ENCODE results near the gene PODXL. TPM values are rescaled to one million over a fixed set of nuclear protein-coding genes. Genes with fewer than 3 reads are reported as not detected.

PODXL gene
- total and polyA plus RNA-seq, 2 donors (not counting 3 experiments of a cell fraction or from before 2014, with no cell fraction given): 86.4 to 156 TPM

DNA sequence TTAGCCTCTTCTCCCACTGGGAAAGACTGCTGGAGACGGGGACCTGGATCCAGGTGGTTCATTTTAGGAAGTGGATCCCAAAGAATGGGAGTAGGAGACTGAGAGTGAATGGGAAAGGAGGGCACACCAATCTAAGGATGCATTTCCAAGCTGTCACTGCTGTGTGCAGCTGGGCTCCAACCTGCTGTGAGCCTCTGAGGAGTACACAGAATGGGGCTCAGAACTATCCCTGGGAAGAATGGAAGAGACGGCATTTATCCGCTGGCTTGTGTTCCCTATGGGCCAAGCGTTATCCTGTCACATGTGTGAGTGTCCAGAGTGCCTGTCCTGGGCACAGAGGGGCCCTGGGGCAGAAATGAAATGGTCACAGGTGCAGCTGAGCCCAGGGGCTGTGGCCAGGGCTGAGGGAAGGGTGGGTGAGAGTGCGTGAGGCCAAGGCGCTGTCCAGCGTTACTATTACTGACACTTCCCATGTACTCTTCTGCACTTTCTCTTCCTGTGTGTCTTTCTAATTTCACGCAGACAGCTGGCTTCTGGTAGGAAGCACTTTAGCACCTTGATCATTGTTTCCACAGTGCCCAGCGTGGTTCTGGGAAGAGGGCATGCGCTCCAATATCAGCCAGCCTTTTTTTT, 35.4 kb upstream of the PODXL start:
- H3K9ac ChIP-seq (replicated peaks; ENCODE audit: extremely low read depth, insufficient read depth, low read length): no peak overlapping the region
- FAIRE-seq: no peak
- no peaks in the 10 kb centered on the region for H4K20me1 ChIP-seq (replicated peaks; ENCODE audit: control insufficient read depth, extremely low read depth, insufficient read depth, low read length)
- H3K9me1 ChIP-seq (replicated peaks; ENCODE audit: control insufficient read depth, extremely low read depth, insufficient read depth, low read length): no peaks in the 10 kb centered on the region
- DNase-seq (ENCODE audit: low read depth, low spot score): no peak
- ChIA-PET CTCF (interaction anchor here (1.3 kb wide), 1 partner anchor 63 kb away, joined by 4 read pairs; no protein-coding TSS in a partner anchor), POLR2A (no interaction called here)
- dilution Hi-C loops (cut with MboI; ENCODE audit: extremely low pct_ligation_motif_present, low sequenced_read_pairs): no loop called here
- TF ChIP-seq POLR2AphosphoS5 (IDR thresholded peaks at IDR 0.05; ENCODE audit: insufficient read depth, low read depth, low read length): no peak
- H3K4me2 ChIP-seq (ENCODE audit: insufficient read depth, low read length): no peak overlapping the region
- H3K4me3 ChIP-seq (replicated peaks in 1 of 3; ENCODE audit: insufficient read depth in 1 of 3, low read depth in 1 of 3, low read length in 3 of 3): no peak overlapping the region
- no peak overlapping the region for H2AFZ ChIP-seq (ENCODE audit: low read depth, low read length)
- no peaks in the 10 kb centered on the region for H3K4me1 ChIP-seq (ENCODE audit: control insufficient read depth, extremely low read depth, insufficient read depth, low read length)
- no peaks in the 10 kb centered on the region for H3K9me3 ChIP-seq (replicated peaks; ENCODE audit: control insufficient read depth, insufficient read depth, low read length)
- intact Hi-C loops (cut with micrococcal nuclease): no loop called here
- H3K27me3 ChIP-seq (ENCODE audit: control insufficient read depth in 2 of 2, insufficient read depth in 2 of 2, low read length in 2 of 2): peaks cover 0 to 2% of the 10 kb centered on the region in 2 experiments
- no peaks in the 10 kb centered on the region for H3K36me3 ChIP-seq (ENCODE audit: control insufficient read depth in 2 of 2, extremely low read depth in 1 of 2, insufficient read depth in 2 of 2, low read length in 2 of 2)
- no peak overlapping the region for H3K27ac ChIP-seq (ENCODE audit: insufficient read depth, low read depth, low read length)
- no TSS peak for BruUV-seq (replicated peaks)
- no peaks in the 10 kb centered on the region for H3K79me2 ChIP-seq (ENCODE audit: control insufficient read depth, insufficient read depth, low read length)

- DNase-seq (ENCODE audit: low read depth, low spot score): no peak
- Histone ChIP-seq H3K9ac (replicated peaks; ENCODE audit: extremely low read depth, insufficient read depth, low read length) (no peak overlapping the region), H3K4me1 (ENCODE audit: control insufficient read depth, extremely low read depth, insufficient read depth, low read length) (no peaks in the 10 kb centered on the region), H3K9me1 (replicated peaks; ENCODE audit: control insufficient read depth, extremely low read depth, insufficient read depth, low read length) (no peaks in the 10 kb centered on the region), H2AFZ (ENCODE audit: low read depth, low read length) (no peak overlapping the region), H3K4me2 (ENCODE audit: insufficient read depth, low read length) (no peak overlapping the region), H3K9me3 (replicated peaks; ENCODE audit: control insufficient read depth, insufficient read depth, low read length) (no peaks in the 10 kb centered on the region), H3K36me3 (ENCODE audit: control insufficient read depth in 2 of 2, extremely low read depth in 1 of 2, insufficient read depth in 2 of 2, low read length in 2 of 2) (no peaks in the 10 kb centered on the region), H4K20me1 (replicated peaks; ENCODE audit: control insufficient read depth, extremely low read depth, insufficient read depth, low read length) (no peaks in the 10 kb centered on the region), H3K27me3 (ENCODE audit: control insufficient read depth in 2 of 2, insufficient read depth in 2 of 2, low read length in 2 of 2) (peaks cover 0 to 2% of the 10 kb centered on the region in 2 experiments), H3K79me2 (ENCODE audit: control insufficient read depth, insufficient read depth, low read length) (no peaks in the 10 kb centered on the region), H3K4me3 (replicated peaks in 1 of 3; ENCODE audit: insufficient read depth in 1 of 3, low read depth in 1 of 3, low read length in 3 of 3) (no peak overlapping the region), H3K27ac (ENCODE audit: insufficient read depth, low read depth, low read length) (no peak overlapping the region)
- intact Hi-C loops (cut with micrococcal nuclease): no loop called here
- CTCF ChIA-PET: no interaction called here
- no TSS peak for BruUV-seq (replicated peaks)
- no peak for FAIRE-seq
- dilution Hi-C loops (cut with MboI; ENCODE audit: extremely low pct_ligation_motif_present, low sequenced_read_pairs): no loop called here
- TF ChIP-seq MYC (IDR thresholded peaks at IDR 0.05; ENCODE audit: low read depth, low read length) (no peak), POLR2AphosphoS5 (IDR thresholded peaks at IDR 0.05; ENCODE audit: insufficient read depth, low read depth, low read length) (no peak), CTCF (IDR thresholded peaks at IDR 0.05; ENCODE audit: extremely low read depth in 1 of 2, insufficient read depth in 1 of 2, low read depth in 1 of 2, low read length in 2 of 2) (no peak), EZH2 (IDR thresholded peaks at IDR 0.05; ENCODE audit: borderline replicate concordance, low read depth, low read length, severe bottlenecking) (no peak), GATA2 (IDR thresholded peaks at IDR 0.05; ENCODE audit: insufficient read depth, insufficient read length, low read depth, low read length) (no peak), FOS (IDR thresholded peaks at IDR 0.05; ENCODE audit: borderline replicate concordance, insufficient read depth, low read length) (no peak), POLR2A (IDR thresholded peaks at IDR 0.05; ENCODE audit: low read depth, low read length) (no peak), JUN (IDR thresholded peaks at IDR 0.05; ENCODE audit: borderline replicate concordance, insufficient read depth, insufficient read length, low read depth) (no peak)
- TF ChIP-seq, protein P1, sequence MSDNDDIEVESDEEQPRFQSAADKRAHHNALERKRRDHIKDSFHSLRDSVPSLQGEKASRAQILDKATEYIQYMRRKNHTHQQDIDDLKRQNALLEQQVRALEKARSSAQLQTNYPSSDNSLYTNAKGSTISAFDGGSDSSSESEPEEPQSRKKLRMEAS (IDR thresholded peaks at IDR 0.05; ENCODE audit: insufficient read depth, insufficient read length): no peak
- POLR2A ChIA-PET: no interaction called here
These were observed 31.0 kb upstream of the PODXL start for GRCh38 chr7:131587315-131587923.

Measured in endothelial cell of umbilical vein (primary cell).